Embryonic facial prominence (tissue), 1 donor: ENCODE data around the gene PTPN14.

Experiments used
- DNase-seq: peaks from one replicate; pipeline ENCODE4 v3.0.0-alpha.2; 2016; ENCODE audit errors: extremely low spot score

The PTPN14 gene

DNA sequence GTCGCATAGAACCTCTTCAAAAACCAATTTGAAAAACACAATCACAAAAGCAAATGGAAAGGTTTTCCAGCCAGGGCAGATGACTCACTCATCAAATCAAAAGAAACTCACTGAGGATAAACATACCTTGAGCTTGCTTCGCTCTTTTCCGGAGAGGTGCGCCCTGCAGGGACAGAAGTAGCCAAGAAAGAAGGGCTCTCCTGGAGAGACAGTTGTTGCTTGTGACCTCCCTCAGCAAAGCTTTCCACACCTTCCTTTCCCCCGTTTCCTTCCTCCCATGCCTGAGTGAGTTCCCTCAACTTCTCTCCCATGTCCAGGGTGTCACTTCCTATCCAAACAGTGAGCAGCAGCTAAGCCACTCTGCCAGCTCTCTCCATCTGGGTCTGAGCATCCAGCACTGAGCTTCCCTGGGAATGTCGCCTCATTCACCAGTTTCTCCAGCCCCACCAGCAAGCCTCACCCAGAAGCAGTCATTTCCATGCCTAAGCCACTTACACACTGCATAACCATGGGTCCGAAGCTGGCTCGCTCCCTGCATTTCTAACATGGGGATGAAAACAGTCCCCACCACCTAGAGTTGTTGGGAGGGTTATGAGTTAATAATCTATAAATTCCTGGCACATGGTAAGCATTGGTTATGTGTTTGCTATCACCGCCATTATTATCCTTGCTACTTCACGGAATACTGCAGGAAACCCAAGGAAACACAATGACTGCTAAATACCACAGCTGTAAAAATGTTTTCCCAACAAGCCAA is 75.0 kb downstream of the PTPN14 start:
- DNase-seq, result no peak

DNA sequence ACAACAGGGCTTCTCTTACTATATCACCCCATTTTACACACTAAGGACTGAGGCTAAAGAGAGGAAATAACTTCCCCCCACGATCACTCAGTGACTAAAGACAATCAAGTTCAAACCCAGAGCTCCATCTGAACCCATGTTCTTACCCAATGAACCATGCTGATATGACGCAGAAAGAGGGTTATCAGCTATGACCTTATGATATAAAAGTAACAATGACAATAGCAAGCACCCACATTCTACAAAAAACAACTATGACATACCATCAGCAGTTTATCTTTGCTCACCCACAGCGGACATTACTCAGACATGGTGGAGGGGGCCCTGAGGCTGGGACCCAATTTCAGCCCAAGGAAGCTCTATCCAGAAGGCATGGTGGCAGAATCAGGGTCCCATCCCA is 75.7 kb downstream of the PTPN14 start:
- DNase-seq, result no peak

- DNase-seq, result no peak
Observed at GRCh38 chr1:214475331-214475730, 76.1 kb downstream of the PTPN14 start.

DNA sequence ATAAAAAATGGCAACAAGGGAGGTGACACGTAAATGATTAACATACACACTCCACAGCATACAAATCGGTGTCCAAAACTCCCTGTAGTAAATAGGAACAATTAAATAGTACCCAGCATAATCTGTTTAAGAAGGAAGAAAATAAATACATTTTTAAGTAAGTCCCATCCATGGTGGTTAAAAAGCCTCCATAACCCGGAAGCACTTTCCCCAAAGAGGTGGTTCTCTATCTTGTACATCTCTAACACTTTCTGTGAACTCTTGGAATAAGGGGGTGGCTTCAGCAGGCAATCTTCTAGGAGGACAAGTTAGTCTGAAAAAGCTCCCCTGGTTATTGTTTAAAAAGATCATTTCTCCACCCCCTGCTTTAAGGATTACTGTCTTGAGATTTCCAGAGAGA is 76.9 kb downstream of the PTPN14 start:
- no peak for DNase-seq

- DNase-seq, result no peak
Observed at GRCh38 chr1:214473862-214474261, 77.5 kb downstream of the PTPN14 start.

DNA sequence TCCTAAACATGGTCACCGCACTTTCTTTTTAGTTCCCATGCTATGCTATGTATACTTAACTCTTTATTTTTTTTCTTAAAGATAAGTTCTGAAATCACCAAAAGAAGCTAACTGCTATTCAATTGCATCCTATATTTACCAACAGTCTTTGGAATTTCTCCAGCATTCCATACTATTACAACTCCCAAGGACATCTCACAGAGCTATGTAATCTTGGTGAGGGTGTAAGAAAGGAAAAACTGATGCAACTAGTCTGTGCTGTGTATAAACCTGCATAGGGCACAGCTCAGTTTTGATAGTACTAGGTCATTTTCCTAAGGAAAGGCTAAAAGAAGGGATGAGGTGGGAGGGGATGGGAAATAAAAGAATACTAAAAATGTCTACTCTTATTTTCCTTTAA is 78.0 kb downstream of the PTPN14 start:
- no peak for DNase-seq

DNA sequence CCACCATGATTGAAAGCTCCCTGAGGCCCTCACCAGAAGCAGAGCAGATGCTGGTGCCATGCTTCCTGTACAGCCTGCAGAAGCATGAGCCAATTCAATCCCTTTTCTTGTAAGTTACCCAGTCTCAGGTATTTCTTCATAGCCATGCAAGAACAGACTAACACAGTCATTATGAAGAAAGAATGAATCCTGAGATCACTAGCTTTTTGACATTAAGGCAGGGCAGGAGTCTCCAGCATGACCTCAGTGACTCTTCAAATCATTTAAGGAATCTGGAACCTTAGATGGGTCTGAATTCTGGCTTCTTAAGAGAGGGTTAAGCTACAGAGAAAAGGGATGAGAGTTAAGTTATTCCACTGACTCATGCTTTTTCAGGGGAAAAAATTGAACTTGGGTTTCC is 79.0 kb downstream of the PTPN14 start:
- no peak for DNase-seq

- DNase-seq, result no peak
Observed at GRCh38 chr1:214471458-214471857, 79.9 kb downstream of the PTPN14 start.

DNA sequence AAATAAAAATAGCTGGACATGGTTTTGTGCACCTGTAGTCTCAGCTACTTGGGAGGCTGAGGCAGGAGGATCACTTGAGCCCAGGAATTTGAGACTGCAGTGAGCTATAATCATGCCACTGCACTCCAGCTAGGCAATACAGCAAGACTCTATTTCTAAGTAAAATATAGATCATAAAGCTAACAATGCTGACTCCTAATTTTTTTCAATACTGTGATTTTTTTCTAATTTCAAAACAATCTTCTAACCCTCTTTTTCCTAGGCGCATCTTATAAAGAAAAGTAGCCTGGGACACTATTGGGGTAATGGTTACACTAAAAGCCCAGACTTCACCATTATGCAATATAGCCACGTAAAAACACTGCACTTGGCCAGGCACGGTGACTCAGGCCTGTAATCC is 81.3 kb downstream of the PTPN14 start:
- DNase-seq, result no peak

DNA sequence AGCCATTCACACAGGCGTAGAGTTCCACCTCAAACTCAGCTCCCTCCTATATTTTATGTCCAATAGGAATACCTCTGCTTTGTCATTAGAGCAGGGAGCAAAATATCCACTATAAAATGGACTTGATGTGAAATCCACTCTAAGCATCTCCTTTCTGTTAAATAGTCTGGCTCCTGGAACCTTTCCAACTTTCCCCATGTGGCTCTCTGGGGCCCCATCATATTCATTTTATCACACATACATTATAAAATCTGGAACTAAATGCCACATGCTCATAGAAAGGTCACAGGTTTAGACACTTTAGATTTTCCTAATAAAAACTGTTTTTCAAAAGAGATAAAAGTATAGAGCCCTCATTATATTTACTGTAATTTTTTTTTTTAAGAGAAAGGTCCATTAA is 82.1 kb downstream of the PTPN14 start:
- DNase-seq, result no peak

DNA sequence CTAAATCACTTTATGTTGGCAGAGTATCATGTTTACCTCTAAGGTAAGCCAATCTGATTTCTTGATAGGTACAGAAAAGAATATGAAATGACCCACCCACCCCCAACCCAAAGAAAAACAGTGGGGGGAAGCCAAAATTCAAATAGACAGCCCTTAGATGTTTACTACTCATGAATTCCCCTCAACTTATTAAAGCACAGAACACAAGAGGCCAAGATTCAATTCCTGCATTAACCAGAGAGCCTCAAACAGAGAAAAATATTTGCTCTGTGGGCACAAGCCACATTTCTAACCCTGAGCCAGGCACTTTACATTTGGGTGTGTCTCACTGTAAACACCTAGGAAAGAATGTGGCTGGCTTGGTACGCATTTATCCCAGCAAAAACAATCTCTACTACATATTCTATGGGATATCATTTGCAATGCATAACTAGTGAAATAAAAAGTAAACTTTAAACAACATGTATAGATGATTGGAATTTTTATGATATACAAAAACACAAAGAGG is 84.3 kb downstream of the PTPN14 start:
- DNase-seq, result no peak

GRCh38 chr1:214466403-214467077 is 84.9 kb downstream of the PTPN14 start:
- DNase-seq, result no peak

DNA sequence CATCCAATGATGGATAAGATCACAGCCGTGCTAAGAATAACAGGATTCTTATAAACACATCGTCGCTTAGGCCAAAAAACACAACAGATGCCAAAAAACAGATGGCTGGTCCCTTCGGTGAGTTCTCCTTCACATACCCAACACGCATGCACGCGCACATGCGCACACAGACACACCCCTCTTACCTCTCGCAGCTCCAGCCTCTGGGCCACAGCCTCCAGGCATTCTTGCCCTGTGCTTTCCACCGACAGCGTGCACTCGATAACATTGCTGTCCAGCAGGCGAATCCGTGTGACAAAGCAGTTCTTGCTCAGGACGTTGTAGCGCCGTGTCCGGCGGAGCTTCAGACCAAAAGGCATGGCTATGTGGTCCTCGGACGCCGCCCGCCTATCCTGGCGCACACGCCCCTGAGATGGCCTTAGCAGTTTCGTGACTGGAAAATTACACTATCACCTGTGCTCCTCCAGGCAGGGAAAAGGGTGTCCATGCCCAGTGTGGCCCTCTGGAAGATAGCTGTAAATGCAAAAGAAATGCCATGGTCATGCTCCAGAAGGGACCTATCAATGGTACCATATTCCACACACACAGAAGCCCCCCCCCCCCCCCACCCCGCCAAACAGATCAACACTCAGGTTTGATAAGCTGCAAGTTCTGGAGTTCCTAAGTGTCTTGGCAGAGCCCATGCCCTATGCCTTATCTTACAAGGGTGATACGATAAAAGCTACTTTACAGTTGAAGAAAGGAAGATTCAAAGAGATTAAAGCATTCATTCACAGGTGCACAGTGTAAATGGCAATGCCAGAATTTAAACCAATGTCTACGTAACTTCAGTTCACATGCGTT is 86.7 kb downstream of the PTPN14 start:
- DNase-seq, result no peak

DNA sequence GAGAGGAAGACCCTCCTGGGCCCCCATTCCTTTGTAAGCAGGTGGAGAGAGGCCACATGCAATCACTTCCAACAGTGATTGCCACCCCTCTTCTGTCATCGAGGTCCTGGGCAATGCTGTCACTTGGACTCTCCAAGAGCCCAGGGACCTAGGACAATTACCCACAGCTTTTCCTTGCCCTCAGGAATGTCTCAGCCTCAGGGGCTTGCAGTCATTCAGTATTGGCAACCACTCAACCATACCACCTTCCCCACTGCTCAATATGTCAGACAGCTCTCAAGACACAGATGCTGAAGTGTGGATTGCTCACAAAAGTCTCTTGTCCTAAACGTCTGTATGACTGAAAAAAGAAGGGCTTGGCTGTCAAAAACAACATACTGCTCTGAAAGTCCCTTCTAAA is 87.8 kb downstream of the PTPN14 start:
- no peak for DNase-seq

GRCh38 chr1:214462882-214463281 is 88.5 kb downstream of the PTPN14 start:
- no peak for DNase-seq

DNA sequence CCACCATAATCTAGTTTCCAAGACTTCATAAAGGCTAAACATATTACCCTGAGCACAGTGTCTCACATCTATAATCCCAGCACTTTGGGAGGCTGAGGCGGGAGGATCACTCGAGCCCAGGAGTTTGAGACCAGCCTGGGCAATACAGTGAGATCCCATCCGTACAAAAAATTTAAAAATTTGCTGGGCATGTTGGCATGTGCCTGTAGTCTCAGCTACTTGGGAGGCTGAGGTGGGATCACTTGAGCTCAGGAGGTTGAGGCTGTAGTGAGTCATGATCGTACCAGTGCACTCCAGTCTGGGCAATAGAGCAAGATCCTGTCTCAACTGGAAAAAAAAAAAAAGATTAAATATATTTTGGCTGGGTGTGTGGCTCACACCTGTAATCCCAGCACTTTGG is 90.1 kb downstream of the PTPN14 start:
- no peak for DNase-seq

- DNase-seq, result no peak
Observed at GRCh38 chr1:214460304-214460916, 91.0 kb downstream of the PTPN14 start.

GRCh38 chr1:214459895-214460294 is 91.5 kb downstream of the PTPN14 start:
- no peak for DNase-seq

GRCh38 chr1:214458541-214458940 is 92.9 kb downstream of the PTPN14 start:
- DNase-seq, result no peak

- DNase-seq, result no peak
Observed at GRCh38 chr1:214455971-214456867, 95.2 kb downstream of the PTPN14 start.

GRCh38 chr1:214455479-214455878 is 95.9 kb downstream of the PTPN14 start:
- DNase-seq, result no peak
